Urinary bladder (tissue), 4 donors: Measurements from ENCODE around the gene ASMTL. TPM values are rescaled to one million over a fixed set of nuclear protein-coding genes. Genes with fewer than 3 reads are reported as not detected.
A peak's percentile ranks its signal among the peaks of the same experiment; 100 is the strongest.
"Not testable (repeated sequence)": the region's sequence is repeated elsewhere in the genome, so short reads cannot be mapped to it uniquely, and the experiment has no call there.

Experiments used
- DNase-seq: peaks from one replicate; pipeline ENCODE4 v3.0.0-alpha.2; 2015; ENCODE audit errors: extremely low spot score
- H3K27ac ChIP-seq: one replicate; pipeline ENCODE4 v1.5.1; 2013; ENCODE audit warnings: low read depth, mild to moderate bottlenecking, moderate library complexity
- H3K36me3 ChIP-seq: one replicate; pipeline ENCODE4 v1.6.1; 2013; ENCODE audit warnings: mild to moderate bottlenecking, moderate library complexity; ENCODE audit not compliant: insufficient read depth
- H3K4me1 ChIP-seq: one replicate; pipeline ENCODE4 v1.6.1; 2013; ENCODE audit warnings: mild to moderate bottlenecking, moderate library complexity; ENCODE audit not compliant: insufficient read depth
- H3K4me3 ChIP-seq: one replicate; pipeline ENCODE4 v1.5.1; 2013; ENCODE audit warnings: low read depth, low read length
- WGBS: extraction: QIAGEN DNeasy Blood & Tissue Kit; methylation state at CpG from one replicate; pipeline ENCODE4 v1.1.7; 2013; 5-methylcytosine and 5-hydroxymethylcytosine counted together
- polyA plus RNA-seq: library from polyadenylated mRNA; stranded (reverse); fragments of 200-250 nt; gene quantifications from one replicate; pipeline ENCODE4 v1.2.3, GENCODE V29; 2013
- total RNA-seq: library from RNA; depleted of rRNA; stranded (reverse); fragments of >200 nt; gene quantifications from one replicate; pipeline ENCODE4 v1.2.3, GENCODE V29; 2014
- donor health status: healthy with polysubstance abuse.
- donor health status: healthy.

The ASMTL gene
- total and polyA plus RNA-seq, 2 donors, result 9.1 to 46.2 TPM

DNA sequence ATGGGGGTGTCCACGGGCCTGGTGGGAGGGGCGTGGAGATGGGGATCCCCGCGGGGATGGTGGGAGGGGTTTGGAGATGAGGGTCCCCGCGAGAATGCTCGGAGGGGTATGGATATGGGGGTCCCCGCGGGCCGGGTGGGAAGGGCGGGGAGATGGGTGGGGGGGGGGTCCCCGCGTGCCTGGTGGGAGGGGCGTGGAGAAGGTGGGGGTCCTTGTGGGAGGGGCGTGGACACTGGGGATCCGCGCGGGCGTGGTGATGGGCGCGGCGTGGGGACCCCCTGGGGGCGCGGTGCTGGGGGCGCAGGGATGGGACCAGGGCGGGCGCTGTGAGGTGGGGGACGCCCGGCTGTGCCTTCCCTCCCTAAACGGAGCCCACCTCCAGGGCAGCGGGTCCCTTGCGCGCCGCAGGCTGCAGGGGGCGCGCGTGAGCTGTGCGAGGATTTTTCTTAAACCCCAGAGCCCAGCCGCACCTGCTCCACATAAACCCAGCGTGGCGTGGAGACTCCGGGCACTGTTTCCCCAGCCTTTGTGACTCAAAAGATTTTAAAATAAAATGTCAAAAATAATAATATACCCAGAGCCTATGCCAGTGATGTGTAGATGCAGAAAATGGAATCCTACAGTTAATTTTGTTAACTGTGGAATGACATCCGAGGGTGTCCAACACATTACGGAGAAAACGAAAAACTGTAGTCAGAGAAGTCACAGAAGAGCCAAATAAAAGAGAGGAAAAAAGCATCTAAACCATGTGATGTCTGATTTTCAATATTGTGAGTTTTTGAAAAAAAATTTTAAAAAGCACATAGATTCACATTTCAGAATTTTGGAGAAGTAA is 1.5 kb upstream of the ASMTL start:
- Histone ChIP-seq H3K4me1 (peaks cover 4% of the 10 kb centered on the region), H3K4me3 (peak overlapping the region; percentile 45), H3K27ac (no peak overlapping the region), H3K36me3 (no peaks in the 10 kb centered on the region)
- WGBS, result 3% methylated on average over 45 of the region's 45 CpGs
- DNase-seq, result no peak

DNA sequence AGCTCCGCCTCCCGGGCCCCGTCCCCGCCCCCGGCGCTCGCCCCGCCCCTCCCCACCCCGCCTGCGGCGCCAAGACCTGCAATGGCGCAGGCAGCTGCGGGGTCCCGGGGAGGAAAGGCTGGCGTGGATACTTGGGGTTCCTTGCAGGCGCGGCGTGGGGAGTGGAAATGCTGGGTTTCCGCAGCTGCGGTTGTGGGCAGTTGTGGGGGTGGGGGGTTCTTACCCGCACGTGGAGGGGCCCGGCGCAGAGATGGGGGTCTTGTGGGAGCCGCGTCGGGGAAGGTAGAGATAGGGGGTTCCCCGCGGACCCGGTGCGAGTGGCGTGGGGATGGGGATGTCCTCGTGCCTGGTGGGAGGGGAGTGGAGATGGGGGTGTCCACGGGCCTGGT is 680 bp upstream of the ASMTL start:
- peaks cover 4% of the 10 kb centered on the region for H3K4me1 ChIP-seq
- H3K36me3 ChIP-seq, result no peaks in the 10 kb centered on the region
- H3K27ac ChIP-seq, result peak overlapping the region; percentile 92
- WGBS, result under 1% methylated on average over 34 of the region's 34 CpGs
- DNase-seq, result no peak
- H3K4me3 ChIP-seq, result peak overlapping the region; percentile 63

DNA sequence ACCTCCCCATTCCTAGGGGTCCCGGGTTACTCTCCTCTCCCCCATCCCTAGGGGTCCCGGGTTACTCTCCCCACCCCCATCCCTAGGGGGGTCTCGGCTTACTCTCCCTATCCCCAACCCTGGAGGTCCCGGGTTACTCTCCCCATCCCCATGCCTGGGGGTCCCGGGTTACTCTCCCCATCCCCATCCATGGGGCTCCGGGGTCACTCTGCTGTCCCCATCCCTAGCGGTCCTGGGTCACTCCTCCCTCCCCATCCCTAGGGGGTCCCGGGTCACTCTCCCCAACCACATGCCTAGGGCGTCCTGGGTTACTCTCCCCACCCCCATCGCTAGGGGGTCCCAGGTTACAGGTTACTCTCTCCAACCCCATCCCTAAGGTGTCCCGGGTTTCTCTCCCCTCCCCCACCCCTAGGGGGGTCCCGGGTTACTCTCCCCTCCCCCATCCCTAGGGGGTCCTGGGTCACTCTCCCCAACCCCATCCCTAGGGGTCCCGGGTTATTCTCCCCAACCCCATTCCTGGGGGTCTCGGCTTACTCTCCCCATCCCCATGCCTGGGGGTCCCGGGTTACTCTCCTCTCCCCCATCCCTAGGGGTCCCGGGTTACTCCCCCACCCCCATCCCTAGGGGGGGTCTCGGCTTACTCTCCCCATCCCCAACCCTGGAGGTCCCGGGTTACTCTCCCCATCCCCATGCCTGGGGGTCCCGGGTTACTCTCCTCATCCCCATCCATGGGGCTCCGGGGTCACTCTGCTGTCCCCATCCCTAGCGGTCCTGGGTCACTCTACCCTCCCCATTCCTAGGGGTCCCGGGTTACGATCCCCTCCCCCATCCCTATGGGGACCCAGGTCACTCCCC is 821 bp downstream of the ASMTL start:
- no peak for DNase-seq
- Histone ChIP-seq H3K27ac (no peak overlapping the region), H3K4me3 (peak overlapping the region; percentile 84), H3K4me1 (peaks cover 4% of the 10 kb centered on the region), H3K36me3 (no peaks in the 10 kb centered on the region)
- 27% methylated on average over 23 of the region's 23 CpGs for WGBS

DNA sequence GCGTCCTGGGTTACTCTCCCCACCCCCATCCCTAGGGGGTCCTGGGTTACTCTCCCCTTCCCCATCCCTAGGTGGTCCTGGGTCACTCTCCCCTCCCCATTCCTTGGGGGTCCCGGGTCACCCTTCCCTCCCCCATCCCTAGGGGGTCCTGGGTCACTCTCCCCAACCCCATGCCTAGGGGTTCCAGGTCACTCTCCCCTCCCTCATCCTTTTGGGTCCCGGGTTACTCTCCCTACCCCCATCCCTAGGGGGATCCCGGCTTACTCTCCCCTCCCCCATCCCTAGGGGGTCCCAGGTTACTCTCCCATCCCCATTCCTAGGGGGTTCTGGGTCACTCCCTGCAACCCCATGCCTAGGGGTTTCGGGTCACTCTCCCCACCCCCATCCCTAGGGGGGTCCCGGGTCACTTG is 1.5 kb downstream of the ASMTL start:
- WGBS, result 88% methylated on average over 6 of the region's 6 CpGs

DNA sequence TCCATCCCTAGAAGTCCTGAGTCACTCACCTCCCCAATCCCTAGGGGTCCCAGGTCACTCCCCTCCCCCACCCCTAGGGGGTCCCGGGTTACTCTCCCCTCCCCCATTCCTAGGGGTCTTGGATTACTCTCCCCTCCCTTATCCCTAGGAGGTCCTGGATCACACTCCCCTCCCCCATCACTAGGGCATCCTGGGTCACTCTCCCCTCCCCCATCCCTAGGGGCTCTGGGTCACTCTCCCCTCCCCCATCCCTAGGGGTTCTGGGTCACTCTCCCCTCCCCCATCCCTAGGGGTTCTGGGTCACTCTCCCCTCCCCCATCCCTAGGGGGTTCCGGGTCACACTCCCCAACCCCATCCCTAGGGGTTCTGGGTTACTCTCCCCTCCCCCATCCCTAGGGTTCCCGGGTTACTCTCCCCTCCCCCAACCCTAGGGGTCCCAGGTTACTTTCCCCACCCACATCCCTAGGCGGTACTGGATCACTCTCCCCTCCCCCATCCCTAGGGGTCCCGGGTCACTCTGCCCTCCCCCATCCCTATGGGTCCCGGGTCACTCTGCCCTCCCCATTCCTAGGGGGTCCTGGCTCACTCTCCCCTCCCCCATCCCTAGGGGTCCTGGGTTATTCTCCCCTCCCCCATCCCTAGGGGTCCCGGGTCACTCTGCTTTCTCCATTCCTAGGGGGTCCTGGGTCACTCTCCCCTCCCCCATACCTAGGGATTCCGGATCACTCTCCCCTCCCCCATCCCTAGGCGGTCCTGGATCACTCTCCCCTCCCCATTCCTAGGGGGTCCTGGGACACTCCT is 2.1 kb downstream of the ASMTL start:
- no peak overlapping the region for H3K27ac ChIP-seq
- peaks cover 4% of the 10 kb centered on the region for H3K4me1 ChIP-seq
- H3K4me3 ChIP-seq, result no peak overlapping the region
- 80% methylated on average over 9 of the region's 9 CpGs for WGBS
- H3K36me3 ChIP-seq, result no peaks in the 10 kb centered on the region
- no peak for DNase-seq

More for the DNA sequence above, 1.5 kb downstream of the ASMTL start:
- DNase-seq, result no peak
- Histone ChIP-seq H3K27ac (no peak overlapping the region), H3K36me3 (no peaks in the 10 kb centered on the region), H3K4me3 (no peak overlapping the region), H3K4me1 (peaks cover 4% of the 10 kb centered on the region)

DNA sequence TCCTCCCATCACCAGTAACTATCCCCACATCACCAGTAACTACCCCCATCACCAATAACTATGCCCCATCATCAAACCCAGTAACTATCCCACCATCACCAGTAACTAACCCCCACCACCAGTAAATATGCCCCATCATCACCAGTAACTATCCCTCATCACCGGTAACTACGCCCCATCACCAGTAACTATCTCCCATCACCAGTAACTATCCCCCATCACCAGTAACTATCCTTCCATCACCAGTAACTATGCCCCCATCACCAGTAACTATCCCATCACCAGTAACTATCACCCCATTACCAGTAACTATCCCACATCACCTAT is 2.9 kb downstream of the ASMTL start:
- DNase-seq, result no peak
- Histone ChIP-seq H3K36me3 (no peaks in the 10 kb centered on the region), H3K4me3 (no peak overlapping the region), H3K27ac (no peak overlapping the region), H3K4me1 (peaks cover 4% of the 10 kb centered on the region)
- WGBS, result 96% methylated on average over 2 of the region's 2 CpGs

DNA sequence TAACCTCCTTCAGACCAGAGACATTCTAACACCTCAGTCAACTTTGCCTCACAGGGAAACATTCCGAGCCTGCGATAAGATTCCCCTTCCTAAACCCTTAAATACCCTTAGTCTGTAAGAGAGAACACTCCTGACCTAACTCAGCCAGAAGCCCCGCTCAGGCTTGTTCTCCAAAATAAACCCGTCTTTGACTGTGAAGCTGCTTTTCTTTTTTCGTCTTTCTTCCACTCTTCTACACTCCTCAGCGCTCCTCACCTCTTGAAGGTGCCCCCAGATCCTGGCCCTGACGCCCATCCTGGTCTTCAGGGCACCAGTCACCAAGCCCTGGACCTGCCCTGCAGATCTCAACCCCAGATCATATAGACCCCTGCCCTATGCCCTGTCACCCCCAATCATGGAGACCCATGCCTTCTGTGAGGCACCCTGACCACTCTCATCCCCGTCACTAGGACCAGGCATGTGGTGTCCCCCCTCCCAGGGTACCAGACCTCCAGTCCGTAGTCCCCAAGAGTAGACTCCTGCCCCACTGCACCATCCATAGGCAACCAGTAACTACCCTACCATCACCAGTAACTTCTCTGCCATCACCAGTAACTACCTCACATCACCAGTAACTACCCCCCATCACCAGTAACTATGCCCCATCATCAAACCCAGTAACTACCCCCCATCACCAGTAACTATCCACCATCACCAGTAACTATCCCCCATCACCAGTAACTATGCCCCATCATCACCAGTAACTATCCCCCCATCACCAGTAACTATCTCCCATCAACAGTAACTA is 3.5 kb downstream of the ASMTL start:
- Histone ChIP-seq H3K27ac (no peak overlapping the region), H3K4me1 (peaks cover 4% of the 10 kb centered on the region), H3K36me3 (no peaks in the 10 kb centered on the region), H3K4me3 (no peak overlapping the region)
- no peak for DNase-seq
- WGBS, result 93% methylated on average over 9 of the region's 9 CpGs

DNA sequence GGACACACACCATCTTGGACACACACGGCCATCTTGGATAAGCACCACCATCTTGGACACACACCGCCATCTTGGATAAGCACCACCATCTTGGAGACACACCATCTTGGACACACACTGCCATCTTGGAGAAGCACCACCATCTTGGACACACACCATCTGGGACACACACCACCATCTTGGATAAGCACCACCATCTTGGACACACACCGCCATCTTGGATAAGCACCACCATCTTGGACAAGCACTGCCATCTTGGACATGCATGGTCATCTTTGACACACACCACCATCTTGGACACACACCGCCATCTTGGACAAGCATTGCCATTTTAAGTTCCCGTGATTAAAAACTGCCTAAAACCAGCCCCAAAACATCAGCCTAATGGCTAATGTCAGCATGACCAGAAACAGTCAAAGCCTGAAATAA is 4.1 kb downstream of the ASMTL start:
- H3K4me1 ChIP-seq, H3K36me3 ChIP-seq, DNase-seq, H3K27ac ChIP-seq, H3K4me3 ChIP-seq: not testable (repeated sequence)
- 99% methylated on average over 5 of the region's 5 CpGs for WGBS

DNA sequence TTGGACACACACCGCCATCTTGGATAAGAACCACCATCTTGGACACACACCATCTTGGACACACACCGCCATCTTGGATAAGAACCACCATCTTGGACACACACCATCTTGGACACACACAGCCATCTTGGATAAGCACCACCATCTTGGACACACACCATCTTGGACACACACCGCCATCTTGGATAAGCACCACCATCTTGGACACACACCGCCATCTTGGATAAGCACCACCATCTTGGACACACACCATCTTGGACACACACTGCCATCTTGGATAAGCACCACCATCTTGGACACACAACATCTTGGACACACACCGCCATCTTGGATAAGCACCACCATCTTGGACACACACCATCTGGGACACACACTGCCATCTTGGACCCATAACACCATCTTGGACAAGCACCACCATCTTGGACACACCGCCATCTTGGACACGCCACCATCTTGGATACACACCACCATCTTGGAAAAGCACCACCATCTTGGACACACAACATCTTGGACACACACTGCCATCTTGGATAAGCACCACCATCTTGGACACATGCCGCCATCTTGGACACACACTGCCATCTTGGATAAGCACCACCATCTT is 4.6 kb downstream of the ASMTL start:
- not testable (repeated sequence) for H3K27ac ChIP-seq, DNase-seq, H3K4me3 ChIP-seq, H3K36me3 ChIP-seq, H3K4me1 ChIP-seq
- WGBS, result over 99% methylated on average over 8 of the region's 8 CpGs

DNA sequence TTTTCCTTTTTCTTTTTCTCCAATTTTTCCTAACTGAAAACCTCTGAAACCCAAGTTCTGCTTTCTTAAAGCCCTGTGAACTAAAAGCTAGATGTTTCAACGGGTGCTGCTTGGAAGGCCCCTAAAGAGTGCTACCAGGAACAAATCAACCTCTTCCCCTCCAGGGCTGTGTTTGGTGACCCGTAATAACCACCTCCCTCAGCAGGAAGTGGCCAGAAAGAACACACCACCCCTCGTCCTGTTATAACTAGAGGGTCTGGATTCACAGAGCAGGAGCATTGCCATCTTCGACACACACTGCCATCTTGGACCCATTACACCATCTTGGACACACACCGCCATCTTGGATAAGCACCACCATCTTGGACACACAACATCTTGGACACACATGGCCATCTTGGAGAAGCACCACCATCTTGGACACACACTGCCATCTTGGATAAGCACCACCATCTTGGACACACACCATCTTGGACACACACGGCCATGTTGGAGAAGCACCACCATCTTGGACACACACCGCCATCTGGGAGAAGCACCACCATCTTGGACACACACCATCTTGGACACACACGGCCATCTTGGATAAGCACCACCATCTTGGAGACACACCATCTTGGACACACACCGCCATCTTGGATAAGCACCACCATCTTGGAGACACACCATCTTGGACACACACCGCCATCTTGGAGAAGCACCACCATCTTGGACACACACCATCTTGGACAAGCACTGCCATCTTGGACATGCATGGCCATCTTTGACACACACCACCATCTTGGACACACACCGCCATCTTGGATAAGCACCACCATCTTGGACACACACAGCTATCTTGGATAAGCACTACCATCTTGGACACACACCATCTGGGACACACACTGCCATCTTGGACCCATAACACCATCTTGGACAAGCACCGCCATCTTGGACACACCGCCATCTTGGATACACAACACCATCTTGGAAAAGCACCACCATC is 5.4 kb downstream of the ASMTL start:
- H3K4me3 ChIP-seq, H3K4me1 ChIP-seq, H3K36me3 ChIP-seq, H3K27ac ChIP-seq, DNase-seq: not testable (repeated sequence)
- 94% methylated on average over 13 of the region's 13 CpGs for WGBS

DNA sequence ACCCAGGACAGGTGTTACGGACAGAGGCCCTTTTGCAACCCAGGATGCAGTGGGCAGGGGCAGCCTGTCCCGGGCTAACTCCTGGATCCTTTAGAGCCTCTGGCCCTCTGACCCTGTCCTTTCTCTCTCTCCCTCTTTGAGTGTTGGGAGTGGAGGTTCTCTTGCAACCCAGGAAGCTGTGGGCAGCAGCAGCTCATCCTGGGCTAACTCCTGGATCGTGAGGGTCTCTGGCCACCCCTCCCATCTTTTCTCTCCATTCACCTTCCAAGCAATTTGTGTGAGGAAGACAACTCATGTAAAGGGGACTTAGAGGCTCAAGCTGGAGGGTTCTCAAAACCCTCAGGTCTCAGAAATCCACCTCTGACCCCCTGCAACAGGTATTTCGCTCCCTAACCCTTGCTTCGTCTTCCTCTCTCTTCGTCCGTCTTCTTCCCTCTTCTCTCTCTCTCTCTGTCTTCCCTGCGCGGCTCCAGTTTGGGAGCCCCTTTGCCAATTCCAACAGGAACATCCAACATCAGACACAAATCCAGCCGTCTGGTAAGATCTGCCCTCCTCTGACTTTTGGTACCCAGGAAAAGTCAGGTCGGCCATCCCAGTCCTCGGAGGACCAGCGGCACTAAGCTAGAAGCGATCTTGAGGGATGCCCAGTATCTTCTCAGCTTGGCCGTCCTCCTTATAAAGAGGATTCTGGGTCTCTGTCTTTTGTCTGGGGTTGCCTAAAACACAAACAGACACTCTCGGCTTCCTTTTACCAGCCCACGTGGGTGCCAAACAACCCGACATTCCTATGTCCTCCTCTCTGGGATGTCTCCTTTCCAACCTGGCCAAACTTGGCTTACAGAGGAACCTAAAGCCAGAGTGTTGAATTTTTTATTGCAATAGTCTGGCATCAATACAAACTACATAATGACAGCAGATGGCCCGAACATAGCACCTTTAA is 7.9 kb downstream of the ASMTL start:
- WGBS, result 93% methylated on average over 19 of the region's 19 CpGs
- Histone ChIP-seq H3K27ac (no peak overlapping the region), H3K4me1 (no peaks in the 10 kb centered on the region), H3K4me3 (no peak overlapping the region), H3K36me3 (no peaks in the 10 kb centered on the region)
- DNase-seq, result no peak
